Measurements from ENCODE around the gene NET1. TPM values are rescaled to one million over a fixed set of nuclear protein-coding genes. Genes with fewer than 3 reads are reported as not detected.

NET1 gene
- total RNA-seq, 4 donors from 2014 or later, result 90.0 to 311 (median 289) TPM

GRCh38 chr10:5461203-5461588, 48.8 kb downstream of the NET1 start:
- Histone ChIP-seq H3K36me3 (peaks cover 0 to 21% (median 10%) of the 10 kb centered on the region in 4 donors), H3K9me3 (no peaks in the 10 kb centered on the region), H3K27ac (peak overlapping the region in 1 of 4 donors; percentile 1), H3K4me3 (no peak overlapping the region), H3K27me3 (no peaks in the 10 kb centered on the region), H3K4me1 (peaks cover 5 to 19% (median 15%) of the 10 kb centered on the region in 4 donors)
- WGBS, 2 donors (ENCODE audit: low coverage in 1 of 2), result 81 to 89% methylated on average over 4 of the region's 4 CpGs
- in situ Hi-C loops (cut with MboI; ENCODE audit: low pct_ligation_motif_present in 1 of 4, low pct_unique_long_range_greater_than_20kb in 1 of 4, low sequenced_read_pairs in 3 of 4) (no loop called here), intact Hi-C loops (cut with DNase I; ENCODE audit: low total_unique reads) (no loop called here)
- TF ChIP-seq POLR2A (IDR thresholded peaks at IDR 0.05) (no peak), POLR2AphosphoS5 (IDR thresholded peaks at IDR 0.05) (no peak), EP300 (IDR thresholded peaks at IDR 0.05; ENCODE audit: low read depth) (no peak)
- TF ChIP-seq, protein P1, sequence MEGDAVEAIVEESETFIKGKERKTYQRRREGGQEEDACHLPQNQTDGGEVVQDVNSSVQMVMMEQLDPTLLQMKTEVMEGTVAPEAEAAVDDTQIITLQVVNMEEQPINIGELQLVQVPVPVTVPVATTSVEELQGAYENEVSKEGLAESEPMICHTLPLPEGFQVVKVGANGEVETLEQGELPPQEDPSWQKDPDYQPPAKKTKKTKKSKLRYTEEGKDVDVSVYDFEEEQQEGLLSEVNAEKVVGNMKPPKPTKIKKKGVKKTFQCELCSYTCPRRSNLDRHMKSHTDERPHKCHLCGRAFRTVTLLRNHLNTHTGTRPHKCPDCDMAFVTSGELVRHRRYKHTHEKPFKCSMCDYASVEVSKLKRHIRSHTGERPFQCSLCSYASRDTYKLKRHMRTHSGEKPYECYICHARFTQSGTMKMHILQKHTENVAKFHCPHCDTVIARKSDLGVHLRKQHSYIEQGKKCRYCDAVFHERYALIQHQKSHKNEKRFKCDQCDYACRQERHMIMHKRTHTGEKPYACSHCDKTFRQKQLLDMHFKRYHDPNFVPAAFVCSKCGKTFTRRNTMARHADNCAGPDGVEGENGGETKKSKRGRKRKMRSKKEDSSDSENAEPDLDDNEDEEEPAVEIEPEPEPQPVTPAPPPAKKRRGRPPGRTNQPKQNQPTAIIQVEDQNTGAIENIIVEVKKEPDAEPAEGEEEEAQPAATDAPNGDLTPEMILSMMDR (IDR thresholded peaks at IDR 0.05), result no peak
- DNase-seq, result no peak

- Histone ChIP-seq H3K9me3 (no peaks in the 10 kb centered on the region), H3K27me3 (no peaks in the 10 kb centered on the region), H3K27ac (no peak overlapping the region), H3K4me1 (peaks cover 14 to 29% (median 24%) of the 10 kb centered on the region in 4 donors), H3K36me3 (peaks cover 0 to 12% (median 6%) of the 10 kb centered on the region in 4 donors), H3K4me3 (no peak overlapping the region)
- intact Hi-C loops (cut with DNase I; ENCODE audit: low total_unique reads) (no loop called here), in situ Hi-C loops (cut with MboI; ENCODE audit: low pct_ligation_motif_present in 1 of 4, low pct_unique_long_range_greater_than_20kb in 1 of 4, low sequenced_read_pairs in 3 of 4) (no loop called here)
- TF ChIP-seq, protein P1 (IDR thresholded peaks at IDR 0.05), result no peak
- TF ChIP-seq POLR2A (IDR thresholded peaks at IDR 0.05) (no peak), POLR2AphosphoS5 (IDR thresholded peaks at IDR 0.05) (no peak), EP300 (IDR thresholded peaks at IDR 0.05; ENCODE audit: low read depth) (no peak)
- no peak for DNase-seq
- WGBS, 2 donors (ENCODE audit: low coverage in 1 of 2), result 68 to 71% methylated on average over 17 of the region's 17 CpGs
Observed at GRCh38 chr10:5461914-5462840, 49.8 kb downstream of the NET1 start.

DNA sequence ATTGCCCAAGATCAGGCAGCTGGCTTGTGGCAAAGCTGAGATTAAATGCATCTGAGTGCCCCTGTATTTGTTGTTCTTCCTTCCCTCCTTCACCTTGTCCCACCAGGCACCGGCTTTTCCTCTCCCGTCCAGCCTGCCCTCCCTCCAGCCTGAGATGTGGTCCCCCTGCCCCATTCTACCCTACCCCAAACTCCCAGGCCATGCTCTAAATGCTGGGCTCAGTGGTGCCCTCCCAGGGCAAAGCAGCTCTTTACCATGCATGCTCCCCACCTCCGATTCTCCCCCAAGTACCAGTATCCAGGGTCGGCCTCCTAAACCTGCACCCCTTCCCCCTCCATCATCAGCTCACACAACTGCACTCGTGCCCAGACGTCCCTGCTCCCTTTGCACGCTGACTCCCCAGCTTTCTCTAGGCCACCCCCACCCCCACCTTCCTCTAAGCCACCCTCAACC, 50.5 kb downstream of the NET1 start:
- H3K36me3 ChIP-seq, result peaks cover 0 to 5% (median 2%) of the 10 kb centered on the region in 4 donors
- peaks cover 20 to 35% (median 31%) of the 10 kb centered on the region in 4 donors for H3K4me1 ChIP-seq
- no peak overlapping the region for H3K4me3 ChIP-seq
- DNase-seq, result no peak
- TF ChIP-seq, protein P1 (IDR thresholded peaks at IDR 0.05), result no peak
- TF ChIP-seq POLR2AphosphoS5 (IDR thresholded peaks at IDR 0.05), result no peak
- no peak for TF ChIP-seq POLR2A (IDR thresholded peaks at IDR 0.05)
- no peak for TF ChIP-seq EP300 (IDR thresholded peaks at IDR 0.05; ENCODE audit: low read depth)
- H3K27ac ChIP-seq, result no peak overlapping the region
- 81% methylated on average over 6 of the region's 7 CpGs; no CpG with 5 or more reads in 1 of the 2 donors for WGBS, 2 donors (ENCODE audit: low coverage in 1 of 2)
- in situ Hi-C loops (cut with MboI; ENCODE audit: low pct_ligation_motif_present in 1 of 4, low pct_unique_long_range_greater_than_20kb in 1 of 4, low sequenced_read_pairs in 3 of 4) (no loop called here), intact Hi-C loops (cut with DNase I; ENCODE audit: low total_unique reads) (no loop called here)
- H3K9me3 ChIP-seq, result no peaks in the 10 kb centered on the region
- H3K27me3 ChIP-seq, result no peaks in the 10 kb centered on the region

DNA sequence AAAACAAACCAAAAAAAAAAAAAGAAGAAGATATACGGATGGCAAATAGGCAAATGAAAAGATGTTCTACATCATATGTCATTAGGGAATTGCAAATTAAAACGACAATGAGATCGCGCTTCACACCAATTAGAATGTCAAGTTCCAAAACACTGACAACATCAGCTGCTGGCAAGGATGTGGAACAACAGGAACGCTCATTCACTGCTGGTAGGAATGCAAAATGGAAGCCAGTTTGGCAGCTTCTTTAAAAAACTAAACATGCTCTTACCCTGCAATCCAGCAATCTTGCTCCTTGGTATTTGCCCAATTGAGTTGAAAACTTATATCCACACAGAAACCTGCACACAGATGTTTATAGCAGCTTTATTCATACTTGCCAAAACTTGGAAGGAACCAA, 52.2 kb downstream of the NET1 start:
- H3K36me3 ChIP-seq, result no peaks in the 10 kb centered on the region
- WGBS, 2 donors (ENCODE audit: low coverage in 1 of 2), result 54 to 58% methylated on average over 4 to 5 of the region's 5 CpGs
- in situ Hi-C loops (cut with MboI; ENCODE audit: low pct_ligation_motif_present in 1 of 4, low pct_unique_long_range_greater_than_20kb in 1 of 4, low sequenced_read_pairs in 3 of 4), result no loop called here
- H3K4me3 ChIP-seq, result no peak overlapping the region
- no peak for DNase-seq
- H3K4me1 ChIP-seq, result peaks cover 22 to 40% (median 34%) of the 10 kb centered on the region in 4 donors
- no peak for TF ChIP-seq POLR2A (IDR thresholded peaks at IDR 0.05)
- TF ChIP-seq EP300 (IDR thresholded peaks at IDR 0.05; ENCODE audit: low read depth), result no peak
- no peak for TF ChIP-seq POLR2AphosphoS5 (IDR thresholded peaks at IDR 0.05)
- TF ChIP-seq, protein P1 (IDR thresholded peaks at IDR 0.05), result no peak
- no peaks in the 10 kb centered on the region for H3K9me3 ChIP-seq
- intact Hi-C loops (cut with DNase I; ENCODE audit: low total_unique reads), result no loop called here
- H3K27ac ChIP-seq, result peak overlapping the region in 3 of 4 donors; percentile 87 to 89 (median 88)
- H3K27me3 ChIP-seq, result no peaks in the 10 kb centered on the region

All from transverse colon (tissue), 4 donors.